ENCODE results near the gene RIMBP2. TPM values are rescaled to one million over a fixed set of nuclear protein-coding genes. Genes with fewer than 3 reads are reported as not detected.
A peak's percentile ranks its signal among the peaks of the same experiment; 100 is the strongest.

The RIMBP2 gene
- total RNA-seq (2014; rRNA removed; shearing (Covaris generic)) (not detected in 2 replicates), polyA plus RNA-seq (2016; fragmentation: Nextera tagmentation; extraction: Ambion mirVana) (not detected in 2 replicates)

GRCh38 chr12:130715998-130716968, at the start of gene RIMBP2:
Gene RIMBP2 (minus strand): TSS chr12:130716299. CDS start chr12:130479013, 237,286 bp downstream.
- Histone ChIP-seq H3F3A (ENCODE audit: insufficient read depth) (no peaks in the 10 kb centered on the region), H3K9ac (no peak within 1 kb of the TSS), H4K20me1 (ENCODE audit: insufficient read depth) (no peaks in the 10 kb centered on the region), H3K4me2 (ENCODE audit: unreplicated experiment) (no peak within 1 kb of the TSS), H3K9me3 (ENCODE audit: low read depth) (no peaks in the 10 kb centered on the region), H3K27ac (no peak within 1 kb of the TSS), H3K4me3 (no peak within 1 kb of the TSS), H3K9me2 (ENCODE audit: insufficient read depth) (no peaks in the 10 kb centered on the region), H2AFZ (no peak within 1 kb of the TSS), H3K27me3 (replicated peaks; ENCODE audit: insufficient read depth) (no peaks in the 10 kb centered on the region; the same call in 1 of the 2 replicates), H3K4me1 (ENCODE audit: insufficient read depth) (no peaks in the 10 kb centered on the region), H3K79me2 (ENCODE audit: insufficient read depth) (no peaks in the 10 kb centered on the region), H3K36me3 (ENCODE audit: low read depth) (no peaks in the 10 kb centered on the region)
- DNase-seq, result peak; percentile 39
- WGBS, 2 experiments (ENCODE audit: low coverage in 1 of 2, low lambda C conversion rate in 2 of 2, missing lambda C conversion rate in 2 of 2), result 3 to 7% methylated on average over 30 to 34 of the region's 35 CpGs
- TF ChIP-seq EZH2 (IDR thresholded peaks at IDR 0.05; ENCODE audit: insufficient read depth, poor library complexity, severe bottlenecking), result no peak
- TF ChIP-seq EZH2phosphoT487 (IDR thresholded peaks at IDR 0.05; ENCODE audit: insufficient read depth, low read depth), result no peak
- in situ Hi-C loops (cut with MboI), result no loop called here

- 82 to 83% methylated on average over 8 of the region's 8 CpGs for WGBS, 2 experiments (ENCODE audit: low coverage in 1 of 2, low lambda C conversion rate in 2 of 2, missing lambda C conversion rate in 2 of 2)
- Histone ChIP-seq H3K36me3 (ENCODE audit: low read depth) (no peaks in the 10 kb centered on the region), H2AFZ (no peak overlapping the region), H3K79me2 (ENCODE audit: insufficient read depth) (no peaks in the 10 kb centered on the region), H3F3A (ENCODE audit: insufficient read depth) (peaks cover 20% of the 10 kb centered on the region), H3K27ac (no peak overlapping the region), H3K9ac (no peak overlapping the region), H3K4me2 (ENCODE audit: unreplicated experiment) (no peak overlapping the region), H3K4me3 (no peak overlapping the region), H3K9me2 (ENCODE audit: insufficient read depth) (no peaks in the 10 kb centered on the region), H3K27me3 (replicated peaks; ENCODE audit: insufficient read depth) (no peaks in the 10 kb centered on the region), H4K20me1 (ENCODE audit: insufficient read depth) (no peaks in the 10 kb centered on the region), H3K4me1 (ENCODE audit: insufficient read depth) (no peaks in the 10 kb centered on the region), H3K9me3 (ENCODE audit: low read depth) (no peaks in the 10 kb centered on the region)
- TF ChIP-seq EZH2phosphoT487 (IDR thresholded peaks at IDR 0.05; ENCODE audit: insufficient read depth, low read depth), result no peak
- TF ChIP-seq EZH2 (IDR thresholded peaks at IDR 0.05; ENCODE audit: insufficient read depth, poor library complexity, severe bottlenecking), result no peak
- peak; percentile 72 for DNase-seq
- in situ Hi-C loops (cut with MboI), result no loop called here
Observed at GRCh38 chr12:130765186-130765659, 49.1 kb upstream of the RIMBP2 start.

GRCh38 chr12:130764475-130765185, 48.5 kb upstream of the RIMBP2 start:
- TF ChIP-seq EZH2phosphoT487 (IDR thresholded peaks at IDR 0.05; ENCODE audit: insufficient read depth, low read depth) (no peak), EZH2 (IDR thresholded peaks at IDR 0.05; ENCODE audit: insufficient read depth, poor library complexity, severe bottlenecking) (no peak)

GRCh38 chr12:130764073-130764472, 48.0 kb upstream of the RIMBP2 start:
- H3K9me2 ChIP-seq (ENCODE audit: insufficient read depth), result no peaks in the 10 kb centered on the region
- no peaks in the 10 kb centered on the region for H3K4me1 ChIP-seq (ENCODE audit: insufficient read depth)
- H3K36me3 ChIP-seq (ENCODE audit: low read depth), result no peaks in the 10 kb centered on the region
- H3F3A ChIP-seq (ENCODE audit: insufficient read depth), result peaks cover 20% of the 10 kb centered on the region
- in situ Hi-C loops (cut with MboI), result no loop called here
- no peak overlapping the region for H3K4me3 ChIP-seq
- H3K4me2 ChIP-seq (ENCODE audit: unreplicated experiment), result no peak overlapping the region
- TF ChIP-seq EZH2 (IDR thresholded peaks at IDR 0.05; ENCODE audit: insufficient read depth, poor library complexity, severe bottlenecking) (no peak), EZH2phosphoT487 (IDR thresholded peaks at IDR 0.05; ENCODE audit: insufficient read depth, low read depth) (no peak)
- peak; percentile 61 for DNase-seq
- H4K20me1 ChIP-seq (ENCODE audit: insufficient read depth), result no peaks in the 10 kb centered on the region
- 92 to 94% methylated on average over 4 of the region's 4 CpGs for WGBS, 2 experiments (ENCODE audit: low coverage in 1 of 2, low lambda C conversion rate in 2 of 2, missing lambda C conversion rate in 2 of 2)
- no peaks in the 10 kb centered on the region for H3K79me2 ChIP-seq (ENCODE audit: insufficient read depth)
- H3K9me3 ChIP-seq (ENCODE audit: low read depth), result no peaks in the 10 kb centered on the region
- no peak overlapping the region for H3K9ac ChIP-seq
- no peaks in the 10 kb centered on the region for H3K27me3 ChIP-seq (replicated peaks; ENCODE audit: insufficient read depth)
- no peak overlapping the region for H2AFZ ChIP-seq
- no peak overlapping the region for H3K27ac ChIP-seq

More at GRCh38 chr12:130764475-130765185, 48.5 kb upstream of the RIMBP2 start:
- peak; percentile 63 for DNase-seq
- no peak overlapping the region for H3K4me3 ChIP-seq
- no peak overlapping the region for H2AFZ ChIP-seq
- H3K4me2 ChIP-seq (ENCODE audit: unreplicated experiment), result no peak overlapping the region
- no peaks in the 10 kb centered on the region for H3K9me3 ChIP-seq (ENCODE audit: low read depth)
- in situ Hi-C loops (cut with MboI), result no loop called here
- no peaks in the 10 kb centered on the region for H3K36me3 ChIP-seq (ENCODE audit: low read depth)
- H3K9me2 ChIP-seq (ENCODE audit: insufficient read depth), result no peaks in the 10 kb centered on the region
- no peaks in the 10 kb centered on the region for H3K4me1 ChIP-seq (ENCODE audit: insufficient read depth)
- peaks cover 20% of the 10 kb centered on the region for H3F3A ChIP-seq (ENCODE audit: insufficient read depth)
- no peak overlapping the region for H3K9ac ChIP-seq
- H3K27ac ChIP-seq, result no peak overlapping the region
- H4K20me1 ChIP-seq (ENCODE audit: insufficient read depth), result no peaks in the 10 kb centered on the region
- H3K79me2 ChIP-seq (ENCODE audit: insufficient read depth), result no peaks in the 10 kb centered on the region
- H3K27me3 ChIP-seq (replicated peaks; ENCODE audit: insufficient read depth), result no peaks in the 10 kb centered on the region
- WGBS, 2 experiments (ENCODE audit: low coverage in 1 of 2, low lambda C conversion rate in 2 of 2, missing lambda C conversion rate in 2 of 2), result 94% methylated on average over 14 of the region's 14 CpGs
